GM12892 (cell line): ENCODE results near the gene UFD1.

Source experiments
- POLR2A ChIP-seq: IDR thresholded peaks from 2 replicates; pipeline ENCODE4 v1.6.1; 2011; ENCODE audit warnings: low read depth, low read length, control low read depth
- POLR2AphosphoS5 ChIP-seq: IDR thresholded peaks from 2 replicates; pipeline ENCODE4 v1.6.1; 2011; ENCODE audit warnings: low read depth, low read length, control low read depth
- TAF1 ChIP-seq: IDR thresholded peaks from 2 replicates; pipeline ENCODE4 v1.6.1; 2011; ENCODE audit warnings: low read depth, mild to moderate bottlenecking, control low read depth, low read length, borderline replicate concordance

- TF ChIP-seq POLR2A: no peak
- no peak for TF ChIP-seq POLR2AphosphoS5
- TF ChIP-seq TAF1: no peak
Measured at GRCh38 chr22:19469421-19469820, 9.6 kb downstream of the UFD1 start.
